Stimulated activated CD4-positive, alpha-beta T cell treated with anti-CD3 and anti-CD28 coated beads, Interleukin-4, amount 100 ng/mL, for 1 hour (primary cell): ENCODE data around the gene CLMN.
A peak's percentile ranks its signal among the peaks of the same experiment; 100 is the strongest.

ENCODE experiments used
- DNase-seq: peaks from one replicate; pipeline ENCODE4 v3.0.0-alpha.2; 2020

The CLMN gene, protein sequence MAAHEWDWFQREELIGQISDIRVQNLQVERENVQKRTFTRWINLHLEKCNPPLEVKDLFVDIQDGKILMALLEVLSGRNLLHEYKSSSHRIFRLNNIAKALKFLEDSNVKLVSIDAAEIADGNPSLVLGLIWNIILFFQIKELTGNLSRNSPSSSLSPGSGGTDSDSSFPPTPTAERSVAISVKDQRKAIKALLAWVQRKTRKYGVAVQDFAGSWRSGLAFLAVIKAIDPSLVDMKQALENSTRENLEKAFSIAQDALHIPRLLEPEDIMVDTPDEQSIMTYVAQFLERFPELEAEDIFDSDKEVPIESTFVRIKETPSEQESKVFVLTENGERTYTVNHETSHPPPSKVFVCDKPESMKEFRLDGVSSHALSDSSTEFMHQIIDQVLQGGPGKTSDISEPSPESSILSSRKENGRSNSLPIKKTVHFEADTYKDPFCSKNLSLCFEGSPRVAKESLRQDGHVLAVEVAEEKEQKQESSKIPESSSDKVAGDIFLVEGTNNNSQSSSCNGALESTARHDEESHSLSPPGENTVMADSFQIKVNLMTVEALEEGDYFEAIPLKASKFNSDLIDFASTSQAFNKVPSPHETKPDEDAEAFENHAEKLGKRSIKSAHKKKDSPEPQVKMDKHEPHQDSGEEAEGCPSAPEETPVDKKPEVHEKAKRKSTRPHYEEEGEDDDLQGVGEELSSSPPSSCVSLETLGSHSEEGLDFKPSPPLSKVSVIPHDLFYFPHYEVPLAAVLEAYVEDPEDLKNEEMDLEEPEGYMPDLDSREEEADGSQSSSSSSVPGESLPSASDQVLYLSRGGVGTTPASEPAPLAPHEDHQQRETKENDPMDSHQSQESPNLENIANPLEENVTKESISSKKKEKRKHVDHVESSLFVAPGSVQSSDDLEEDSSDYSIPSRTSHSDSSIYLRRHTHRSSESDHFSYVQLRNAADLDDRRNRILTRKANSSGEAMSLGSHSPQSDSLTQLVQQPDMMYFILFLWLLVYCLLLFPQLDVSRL

DNA sequence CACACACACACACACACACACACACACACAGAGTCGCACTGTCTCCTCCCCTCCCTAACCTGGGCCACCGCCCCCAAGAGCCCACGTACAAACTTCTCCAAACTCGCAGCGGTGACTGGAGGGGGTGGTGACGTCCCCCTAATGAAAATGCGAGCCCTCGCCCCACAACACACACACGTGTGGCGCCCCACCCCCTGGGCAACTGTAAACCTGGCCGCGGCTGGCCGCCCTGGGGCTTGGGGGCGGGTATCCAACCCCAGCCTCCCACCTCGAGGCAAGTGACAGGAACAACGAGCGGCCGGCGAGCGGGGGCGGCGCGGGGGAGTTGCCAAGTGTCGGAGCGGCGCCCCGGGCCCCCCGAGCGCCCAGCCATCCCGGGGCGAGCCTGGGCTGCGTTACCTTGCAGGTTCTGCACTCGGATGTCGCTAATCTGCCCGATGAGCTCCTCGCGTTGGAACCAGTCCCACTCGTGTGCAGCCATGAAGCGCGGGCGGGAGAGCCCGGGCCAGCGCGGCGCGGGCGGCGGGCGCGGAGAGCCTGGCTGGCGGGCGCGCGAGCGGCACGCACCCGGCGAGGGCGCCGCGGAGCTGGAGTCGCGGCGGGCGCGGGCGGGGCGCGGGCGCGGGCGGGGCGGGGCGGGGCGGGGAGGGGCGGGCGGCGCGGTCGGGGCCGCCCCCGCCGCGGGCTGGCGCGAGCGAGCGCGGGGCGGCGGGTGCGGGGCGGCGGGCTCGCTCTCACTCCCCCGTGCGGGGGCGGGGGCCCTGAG, at the start of gene CLMN:
CLMN (minus strand) TSS at position 597 of the 766 bp plus-strand sequence; CDS start at position 481, 116 bp downstream.
- DNase-seq: peak; percentile 31

DNA sequence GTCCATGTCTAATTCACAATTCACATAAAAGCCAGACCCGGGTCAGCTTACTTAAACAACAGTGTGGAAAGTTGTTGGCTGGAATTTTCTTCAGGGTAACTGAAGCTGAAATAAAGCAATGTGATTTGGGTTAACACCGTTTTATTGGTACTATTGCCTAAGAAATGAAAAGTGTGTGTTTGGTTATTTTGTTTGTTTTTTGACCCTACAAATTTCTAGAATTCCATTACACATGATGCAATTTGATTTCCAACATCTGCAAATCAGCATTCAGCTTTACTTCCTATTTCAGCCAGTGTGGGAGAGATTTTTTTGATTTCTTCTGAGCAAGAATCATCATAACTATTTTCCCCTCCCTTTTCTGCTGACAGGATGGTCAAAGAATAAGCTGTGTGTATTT, 45.7 kb upstream of the CLMN start:
- no peak for DNase-seq

DNA sequence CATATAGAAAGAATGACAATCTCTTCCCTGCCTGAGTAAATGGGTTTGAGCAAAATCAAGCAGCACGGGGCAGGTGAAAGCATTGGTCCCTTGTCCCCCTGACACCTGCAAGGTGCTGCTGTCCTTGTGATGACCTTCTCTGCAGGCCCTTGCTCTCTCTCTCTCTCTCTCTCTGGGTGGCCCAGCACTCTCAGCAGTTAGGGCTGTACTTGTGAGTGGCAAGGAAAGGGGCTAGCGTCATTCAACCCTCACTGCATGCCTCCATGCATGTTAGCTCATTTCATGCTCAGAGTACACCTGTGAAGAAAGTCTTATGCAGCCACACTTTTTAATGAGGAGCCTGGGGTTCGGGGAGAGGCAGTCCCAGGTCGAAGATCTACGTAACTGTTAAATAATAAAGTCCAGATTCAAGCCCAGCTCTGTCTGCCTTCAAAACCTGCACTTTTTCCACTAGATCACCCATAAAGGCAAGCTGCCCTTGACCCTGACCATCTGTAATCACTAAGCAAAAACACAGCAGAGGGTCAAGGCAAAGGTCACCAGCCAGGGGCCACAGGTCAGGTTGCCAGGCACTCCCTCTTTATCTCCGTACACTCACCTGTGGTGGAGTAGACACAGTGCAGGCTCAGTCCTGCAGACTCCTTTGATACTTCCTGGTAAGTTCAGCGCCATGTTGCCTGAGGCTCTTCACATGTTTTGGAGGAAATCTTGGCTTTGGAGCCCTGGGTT, 44.9 kb upstream of the CLMN start:
- DNase-seq: no peak

DNA sequence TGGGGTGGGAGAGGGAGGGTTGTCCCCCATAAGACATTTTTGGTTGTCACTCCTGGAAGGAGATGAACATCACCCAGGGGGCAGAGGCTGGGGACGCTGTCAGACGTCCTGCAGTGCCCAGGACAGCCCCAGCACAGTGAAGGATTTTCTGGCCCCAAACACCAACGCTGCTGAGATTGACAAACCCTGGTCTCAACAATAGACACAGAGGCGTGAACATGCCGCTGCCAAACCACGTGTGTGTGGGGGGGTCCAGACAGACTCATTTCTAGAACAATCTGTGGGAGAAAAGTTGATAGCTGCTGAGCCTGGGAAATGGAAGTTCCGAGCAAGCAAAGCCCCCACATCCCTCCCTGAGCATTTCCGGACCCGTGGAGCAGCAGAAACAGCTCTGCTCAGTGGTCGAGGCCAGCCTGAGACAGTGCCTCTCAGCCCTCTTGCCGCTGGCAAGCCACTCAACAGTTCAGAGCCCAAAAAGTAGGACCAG, 43.8 kb upstream of the CLMN start:
- no peak for DNase-seq

DNA sequence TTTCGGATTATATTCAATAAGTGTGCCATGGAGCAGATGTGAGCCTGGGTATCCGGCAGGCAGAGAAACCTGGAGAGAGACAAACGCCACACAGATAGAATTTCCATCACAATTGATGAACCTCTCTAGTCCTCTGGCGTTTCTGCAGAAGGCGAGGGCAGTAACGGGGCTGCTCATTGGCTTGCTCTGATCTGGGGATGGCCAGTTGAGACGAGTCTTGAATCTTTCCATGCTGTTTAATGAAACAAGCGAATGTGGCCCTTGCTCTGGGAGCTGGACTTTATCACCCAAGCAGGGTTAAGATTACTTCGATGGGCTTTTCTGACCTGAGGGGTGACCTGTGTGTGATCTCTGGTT, 42.4 kb upstream of the CLMN start:
- DNase-seq: no peak

DNA sequence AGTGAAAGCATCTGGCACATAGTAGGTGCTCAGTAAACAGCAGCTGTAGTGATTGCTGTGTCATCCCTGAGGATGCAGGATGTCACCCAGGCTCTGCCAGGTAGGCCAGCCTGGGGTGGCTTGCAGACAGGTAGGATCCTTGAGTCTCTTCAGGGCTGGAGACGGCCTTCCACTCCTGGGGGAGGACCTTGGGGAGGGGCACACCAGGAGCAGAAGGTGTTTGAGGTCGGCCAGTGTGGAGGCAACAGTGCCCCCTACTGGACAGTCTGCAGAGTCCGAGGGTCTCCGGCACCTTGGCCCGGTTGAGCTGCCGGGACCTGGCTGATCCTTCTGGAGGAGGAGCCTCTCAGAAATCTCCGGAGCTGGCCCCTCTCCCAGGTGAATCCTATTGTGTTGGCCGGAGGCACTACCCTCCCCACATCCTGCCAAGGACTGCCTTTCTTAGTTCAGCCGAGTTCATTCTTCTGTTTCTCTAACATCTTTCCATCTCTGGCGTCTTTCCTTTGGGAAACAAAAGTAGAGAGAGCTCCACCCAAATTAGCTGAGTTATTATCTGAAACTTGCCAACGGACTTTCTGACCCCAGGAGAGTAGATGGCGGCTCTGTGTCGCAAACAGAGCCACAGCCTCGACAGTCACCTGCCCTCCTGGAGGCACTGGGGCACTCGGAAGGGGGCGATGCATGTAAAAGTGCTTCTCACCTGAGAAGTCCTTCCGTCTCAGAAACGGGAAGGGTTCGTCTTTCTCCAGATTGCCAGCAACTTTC, 41.8 kb upstream of the CLMN start:
- DNase-seq: peak; percentile 35

DNA sequence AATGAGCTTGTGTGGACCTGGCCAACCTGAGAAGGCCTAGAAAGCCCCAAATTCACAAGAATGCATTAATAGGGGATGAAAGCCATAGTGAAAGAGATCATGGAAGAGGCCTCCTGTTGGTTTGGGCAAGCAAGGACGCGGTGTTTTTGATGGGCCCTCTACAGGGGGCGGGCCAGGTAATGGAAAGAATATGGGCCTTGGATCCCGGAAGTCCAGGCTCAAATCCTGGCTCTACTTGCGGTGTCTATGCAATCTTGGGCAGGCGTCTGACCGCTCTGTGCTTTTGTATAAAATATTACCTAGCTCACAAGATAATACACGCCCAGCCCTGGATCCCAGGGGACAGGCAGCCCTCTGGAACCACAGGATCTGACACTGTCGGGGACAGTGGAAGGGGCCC, 41.1 kb upstream of the CLMN start:
- DNase-seq: no peak

DNA sequence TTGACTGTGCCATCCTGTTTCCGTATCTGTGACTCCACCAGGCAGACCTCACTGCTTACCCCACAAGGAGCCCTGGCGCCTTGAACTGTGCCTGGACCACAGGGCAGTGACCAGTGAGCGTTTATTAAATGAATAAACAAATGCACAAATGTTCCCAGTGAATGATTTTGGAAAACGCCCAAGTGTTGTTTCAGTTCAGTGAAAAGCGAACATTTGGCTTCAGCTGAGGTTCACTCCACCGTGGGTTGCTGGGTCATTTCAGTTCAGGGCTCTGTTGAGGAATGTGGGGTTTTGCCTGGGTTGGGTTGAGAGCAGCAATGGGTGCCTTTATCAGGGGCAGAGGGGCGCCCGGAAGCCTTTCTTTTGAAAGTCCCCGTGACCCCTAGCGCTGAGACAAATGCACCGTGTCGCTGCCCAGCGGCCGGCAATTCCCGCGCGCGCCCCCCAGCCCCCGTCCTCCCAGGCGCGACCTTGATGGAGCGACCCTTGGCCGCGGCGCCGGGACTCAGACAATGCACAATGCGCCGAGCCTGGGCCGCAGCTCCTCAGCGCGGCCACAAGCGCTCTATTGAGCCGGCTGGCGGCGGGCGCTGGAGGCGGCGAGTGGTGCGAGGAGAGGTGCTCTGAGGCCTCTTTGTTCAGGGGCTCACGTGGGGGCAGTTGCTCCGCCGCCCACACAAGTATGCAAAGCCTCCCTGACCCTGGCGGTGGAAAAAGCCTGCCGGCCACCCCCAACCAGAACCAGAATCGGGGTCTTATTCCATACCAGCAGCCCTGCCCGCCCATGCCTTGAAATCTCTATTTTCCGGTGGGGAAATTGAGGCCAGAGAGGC, 40.5 kb upstream of the CLMN start:
- DNase-seq: no peak

DNA sequence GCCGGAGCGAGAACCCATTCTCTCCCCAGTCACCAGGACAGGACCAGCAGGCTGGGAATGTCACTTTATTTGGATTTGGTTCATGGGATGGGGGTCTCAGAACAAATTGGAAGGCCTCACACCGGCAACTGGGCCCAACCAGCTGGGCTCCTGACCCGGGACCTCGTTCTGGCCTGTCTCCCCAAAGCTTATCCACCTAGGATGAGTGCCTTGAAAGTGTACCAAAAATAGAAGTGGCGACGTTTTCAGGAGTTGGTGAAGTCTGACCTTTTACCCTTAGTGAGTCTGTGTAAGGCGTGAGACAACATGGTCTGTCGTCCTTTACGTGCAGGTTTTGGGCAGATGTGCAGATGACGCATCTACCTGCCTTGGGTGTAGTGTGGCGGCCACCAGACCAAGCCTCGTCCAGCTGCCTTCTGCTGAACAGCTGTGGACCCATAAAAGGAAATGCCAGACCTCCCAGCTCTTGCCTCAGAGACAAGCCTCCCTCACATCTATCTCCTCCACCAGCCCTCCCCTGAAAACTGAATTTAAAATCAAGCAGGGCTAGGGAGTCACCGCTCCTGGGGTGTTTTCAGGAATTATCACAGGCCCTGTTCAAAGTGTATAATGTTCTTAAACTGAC, 36.6 kb upstream of the CLMN start:
- no peak for DNase-seq

DNA sequence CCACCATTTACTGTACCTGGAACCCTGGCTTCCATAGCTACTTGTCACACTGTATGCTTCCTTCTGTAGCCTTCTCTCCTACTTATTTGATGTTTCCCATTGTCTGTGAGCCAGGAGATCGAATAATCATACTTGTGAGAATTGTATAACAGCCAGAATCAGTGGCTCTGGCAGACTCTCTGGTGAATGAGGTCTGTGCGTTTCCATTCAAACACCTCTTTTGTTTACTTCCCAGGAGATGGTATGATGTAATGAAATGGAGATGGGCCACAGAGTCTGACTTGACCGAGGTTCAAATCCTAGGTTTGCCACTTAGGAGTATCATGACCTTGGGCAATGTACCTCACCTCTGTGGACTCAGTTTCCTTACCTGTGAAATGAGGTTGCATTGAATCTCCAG, 35.7 kb upstream of the CLMN start:
- no peak for DNase-seq

DNA sequence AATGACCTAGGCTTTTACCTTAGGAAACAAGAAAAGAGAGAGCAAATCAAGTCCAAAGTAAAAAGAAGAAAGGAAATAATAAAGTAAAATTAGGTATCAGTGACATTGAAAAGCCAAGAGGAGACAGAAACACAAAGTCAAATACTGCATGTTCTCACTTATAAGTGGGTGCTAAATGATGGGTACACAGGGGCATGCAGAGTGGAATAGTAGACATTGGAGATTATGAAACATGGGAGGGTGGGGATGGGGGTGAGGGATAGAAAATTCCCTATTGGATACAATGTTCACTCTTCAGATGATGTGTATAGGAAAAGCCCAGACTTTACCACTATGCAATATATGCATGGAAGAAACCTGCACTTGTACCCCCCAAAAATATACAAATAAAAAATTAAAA, 35.1 kb upstream of the CLMN start:
- no peak for DNase-seq

DNA sequence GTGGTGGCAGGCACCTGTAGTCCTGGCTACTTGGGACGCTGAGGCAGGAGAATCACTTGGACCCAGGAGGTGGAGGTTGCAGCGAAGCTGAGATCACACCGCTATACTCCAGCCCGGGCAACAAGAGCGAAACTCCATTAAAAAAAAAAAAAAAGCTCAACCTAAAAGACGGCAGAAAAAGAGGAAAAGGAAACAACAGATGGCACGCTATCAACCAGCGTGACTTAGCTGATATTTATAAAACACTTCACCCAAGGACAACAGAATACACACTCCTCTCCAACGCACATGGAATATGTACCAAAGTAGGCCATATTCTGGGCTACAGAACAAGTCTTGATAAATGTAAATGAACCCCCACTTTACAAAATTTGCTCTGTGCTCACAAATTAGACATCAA, 34.0 kb upstream of the CLMN start:
- no peak for DNase-seq

DNA sequence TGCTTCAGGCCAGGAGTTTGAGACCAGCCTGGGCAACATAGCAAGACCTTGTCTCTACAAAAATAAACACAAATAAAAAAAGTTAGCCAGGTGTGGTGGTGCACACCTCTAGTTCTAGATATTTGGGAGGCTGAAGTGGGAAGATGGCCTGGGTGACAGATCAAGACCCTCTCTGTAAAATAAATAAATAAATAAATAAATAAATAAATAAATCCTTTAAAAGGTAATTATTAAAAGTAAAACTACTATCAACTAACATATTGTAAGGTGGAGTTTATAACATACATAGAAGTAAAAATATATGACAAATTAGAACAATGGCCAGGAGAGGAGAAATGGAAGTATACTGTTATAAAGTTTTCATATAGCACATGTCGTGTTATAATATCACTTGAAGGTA, 33.3 kb upstream of the CLMN start:
- no peak for DNase-seq

DNA sequence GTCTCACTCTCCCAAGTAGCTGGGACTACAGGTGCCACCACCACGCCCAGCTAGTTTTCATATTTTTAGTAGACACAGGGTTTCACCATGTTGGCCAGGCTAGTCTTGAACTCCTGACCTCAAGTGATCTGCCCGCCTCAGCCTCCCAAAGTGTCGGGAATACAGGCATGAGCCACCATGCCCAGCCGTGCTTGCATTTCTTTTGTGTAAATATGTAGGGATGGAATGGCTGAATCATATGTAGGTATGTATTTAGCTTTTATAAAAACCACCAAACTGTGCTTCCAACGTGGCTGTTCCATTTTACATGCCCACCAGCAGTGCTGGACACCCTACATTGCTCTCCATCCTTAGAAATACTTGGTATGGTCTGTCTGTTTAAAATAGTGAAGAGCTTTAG, 32.8 kb upstream of the CLMN start:
- DNase-seq: no peak

DNA sequence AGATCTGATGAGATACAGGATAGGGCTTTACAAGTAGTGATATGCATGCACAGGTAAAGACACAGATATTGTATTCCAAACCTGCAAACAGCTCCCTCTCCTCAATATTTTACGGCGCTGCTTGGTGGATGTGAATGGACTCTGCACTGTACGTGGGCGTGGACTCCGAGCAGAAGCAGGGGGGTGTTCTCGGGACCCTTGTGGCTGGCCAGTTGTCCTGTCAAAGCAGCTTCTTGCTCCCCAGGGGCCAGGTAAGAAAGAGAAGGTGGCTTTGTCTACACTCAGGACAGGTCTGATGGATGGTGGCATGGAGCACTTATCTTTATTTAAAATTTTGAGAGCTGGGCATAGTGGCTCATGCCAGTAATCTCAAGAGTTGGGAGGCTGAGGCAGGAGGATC, 29.5 kb upstream of the CLMN start:
- DNase-seq: no peak

DNA sequence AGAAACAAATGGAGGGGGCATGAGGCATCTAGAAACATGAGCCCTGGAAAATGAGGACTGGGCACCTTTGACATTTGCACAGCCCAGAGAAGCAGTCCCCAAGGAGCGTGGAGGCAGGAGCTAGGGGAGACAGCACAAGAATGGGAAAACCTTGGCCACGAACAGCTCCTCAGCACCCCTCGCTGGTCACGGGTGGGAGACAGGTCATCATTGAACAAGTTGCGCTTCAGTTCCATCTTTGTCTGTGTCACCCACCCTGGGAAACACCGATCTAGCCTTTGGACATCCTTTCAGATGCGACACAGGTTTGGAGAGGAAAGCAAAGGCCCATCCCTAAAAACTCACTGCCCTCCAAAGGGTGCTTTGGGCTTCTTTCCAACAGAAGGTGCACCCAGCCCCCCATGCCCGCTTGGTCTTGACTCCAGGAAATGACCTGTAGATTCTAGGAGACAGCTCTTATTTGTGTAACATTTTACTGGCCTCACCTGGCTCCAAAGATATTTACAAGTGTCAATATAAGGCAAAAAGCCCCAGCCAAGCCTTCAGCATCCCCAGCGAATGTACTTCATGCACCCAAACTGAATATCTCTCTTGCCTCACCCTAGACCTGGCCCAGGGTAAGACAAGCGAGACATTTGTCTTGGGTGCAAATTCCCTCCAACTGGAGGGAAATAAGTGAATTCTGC, 28.8 kb upstream of the CLMN start:
- DNase-seq: no peak

DNA sequence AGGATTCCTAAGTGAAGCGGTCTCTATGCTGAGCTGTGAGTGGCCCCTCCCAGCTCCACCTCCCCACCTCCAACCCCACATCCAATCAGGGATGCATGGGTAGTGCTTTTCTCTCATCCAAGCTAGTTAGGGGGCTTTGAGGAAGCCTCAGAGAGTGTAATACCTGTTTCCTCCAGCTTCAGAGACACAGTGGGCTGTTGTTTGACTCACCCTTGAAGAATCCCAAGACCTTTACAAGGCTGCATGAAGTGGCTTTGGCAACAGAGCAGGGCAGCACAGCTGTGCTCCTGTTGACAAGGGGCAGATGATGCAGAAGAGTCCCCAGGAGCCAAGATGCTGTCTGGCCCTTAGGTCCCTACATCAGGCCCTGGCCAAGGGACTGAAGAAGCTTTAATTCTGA, 27.1 kb upstream of the CLMN start:
- no peak for DNase-seq

DNA sequence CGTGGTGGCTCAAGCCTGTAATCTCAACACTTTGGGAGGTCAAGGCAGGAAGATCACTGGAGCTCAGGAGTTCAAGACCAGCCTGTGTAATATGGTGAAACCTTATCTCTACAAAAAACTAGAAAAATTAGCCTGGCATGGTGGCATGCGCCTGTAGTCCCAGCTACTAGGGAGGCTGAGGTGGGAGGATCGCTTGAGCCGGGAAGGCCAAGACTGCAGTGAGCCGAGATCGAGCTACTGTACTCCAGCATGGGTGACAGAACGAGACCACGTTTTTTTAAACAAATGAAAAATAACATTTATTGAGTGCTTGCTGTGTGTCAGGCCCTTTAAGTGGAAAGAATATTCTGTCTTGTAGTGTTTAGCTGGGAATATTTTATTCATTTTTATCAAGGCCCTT, 26.6 kb upstream of the CLMN start:
- DNase-seq: no peak

DNA sequence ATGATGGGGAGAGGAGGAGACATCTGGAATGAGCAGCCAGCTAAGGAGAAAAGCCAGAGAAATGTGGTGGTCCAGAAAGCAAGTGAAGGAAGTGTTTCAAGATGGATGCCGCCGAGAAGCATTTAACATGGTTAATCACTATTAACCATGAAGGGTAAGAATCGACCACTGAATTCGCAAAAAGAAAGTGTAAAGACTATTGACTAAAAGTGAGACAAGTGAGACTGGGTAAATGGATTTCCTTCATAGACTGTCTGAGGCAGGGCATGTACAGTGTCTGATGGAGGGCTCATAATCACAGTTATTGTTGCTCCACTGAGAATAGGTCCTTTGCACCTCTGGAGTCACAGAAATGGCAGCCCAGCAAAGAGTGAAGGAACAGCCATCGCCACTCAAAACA, 25.3 kb upstream of the CLMN start:
- DNase-seq: no peak

DNA sequence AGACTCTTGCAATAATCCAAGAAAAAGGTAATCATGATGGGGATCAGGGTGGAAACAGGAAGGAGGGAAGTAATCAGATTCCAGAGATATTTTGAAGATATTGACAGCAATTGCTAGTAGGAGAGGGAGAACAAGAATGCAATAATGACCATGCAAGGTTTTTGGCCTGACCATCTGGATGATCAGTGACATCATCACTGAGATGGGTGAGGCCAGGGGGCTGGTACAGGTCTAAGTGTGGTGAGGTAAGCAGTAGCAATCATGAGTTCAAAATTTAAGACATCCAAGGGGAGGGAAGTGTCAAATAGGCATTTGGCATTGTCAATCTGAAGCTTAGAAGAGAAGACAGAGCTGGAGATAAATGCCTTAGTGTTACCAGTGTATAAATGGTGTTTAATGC, 24.8 kb upstream of the CLMN start:
- no peak for DNase-seq
